GM12878 (cell line): ENCODE data around the gene PIGL. TPM values are rescaled to one million over a fixed set of nuclear protein-coding genes. Genes with fewer than 3 reads are reported as not detected.

Experiments
- ATF3 ChIP-seq: IDR thresholded peaks from 2 replicates; pipeline ENCODE4 v1.6.1; 2011; ENCODE audit warnings: low read depth, mild to moderate bottlenecking, low read length, moderate library complexity, borderline replicate concordance; ENCODE audit errors: extremely low read depth
- BCLAF1 ChIP-seq: fragments of 450-650 bp; IDR thresholded peaks from 2 replicates; pipeline ENCODE4 v1.6.1; 2017; ENCODE audit warnings: antibody characterized with exemption, mild to moderate bottlenecking, moderate library complexity
- CBFB ChIP-seq: IDR thresholded peaks from 2 replicates; pipeline ENCODE4 v1.6.1; 2016; ENCODE audit warnings: antibody characterized with exemption, low read depth
- FOS ChIP-seq: IDR thresholded peaks from 3 replicates; pipeline ENCODE4 v1.6.1; 2011; ENCODE audit warnings: borderline replicate concordance; ENCODE audit not compliant: insufficient read length; ENCODE audit errors: extremely low read depth
- HSF1 ChIP-seq: fragments of 150-350 bp; IDR thresholded peaks from 2 replicates; pipeline ENCODE4 v1.6.1; 2014; ENCODE audit warnings: mild to moderate bottlenecking, low read depth, low read length
- PML ChIP-seq: IDR thresholded peaks from 2 replicates; pipeline ENCODE4 v1.6.1; 2012; ENCODE audit warnings: low read length, inconsistent platforms
- POU2F2 ChIP-seq: IDR thresholded peaks from 3 replicates; pipeline ENCODE4 v1.6.1; 2011; ENCODE audit warnings: low read depth, mild to moderate bottlenecking, low read length, borderline replicate concordance
- RAD51 ChIP-seq: fragments of 450-650 bp; IDR thresholded peaks from 2 replicates; pipeline ENCODE4 v1.6.1; 2016; ENCODE audit warnings: moderate library complexity, mild to moderate bottlenecking, inconsistent platforms
- RFX5 ChIP-seq: IDR thresholded peaks from 2 replicates; pipeline ENCODE4 v1.6.1; 2011; ENCODE audit warnings: low read depth, low read length, improper control_type of control experiment
- SPI1 ChIP-seq: IDR thresholded peaks from 2 replicates; pipeline ENCODE4 v1.6.1; 2011; ENCODE audit warnings: low read depth, mild to moderate bottlenecking, low read length, moderate library complexity, borderline replicate concordance; ENCODE audit not compliant: insufficient read depth
- SRF ChIP-seq, 2 experiments: IDR thresholded peaks; 2 replicates each; pipeline ENCODE4 v1.6.1; 2011; ENCODE audit warnings: low read depth in 2 of 2, low read length in 2 of 2, mild to moderate bottlenecking in 1 of 2, moderate library complexity in 1 of 2
- ZBTB40 ChIP-seq: fragments of 450-650 bp; IDR thresholded peaks from 2 replicates; pipeline ENCODE4 v1.6.1; 2016; ENCODE audit warnings: mild to moderate bottlenecking, moderate library complexity, borderline replicate concordance
- polyA plus RNA-seq, 11 experiments: library from polyadenylated mRNA; depleted of rRNA in 4 of 11; unstranded in 6 of 11; stranded (reverse) in 5 of 11; fragments of >200 nt; fragmentation: Nextera tagmentation in 4 of 11; fragmentation: Illumina TruSeq in 1 of 11; extraction: Ambion mirVana in 4 of 11; extraction: Trizol in 1 of 11; gene quantifications; 1 replicate in 1 of 11; 2 replicates in 10 of 11; pipeline versions ENCODE4 v1.2.1 to v1.2.3, GENCODE V29; 2011 to 2016; ENCODE audit warnings: inconsistent platforms in 2 of 11, missing spikeins in 2 of 11, low read depth in 1 of 11
- total RNA-seq, 4 experiments: library from RNA; depleted of rRNA in 3 of 4; stranded (reverse); fragments of >200 nt in 3 of 4; fragmentation: Illumina TruSeq in 1 of 4; extraction: Trizol in 1 of 4; gene quantifications; 2 replicates each; pipeline versions ENCODE4 v1.2.1 to v1.2.3, GENCODE V29; 2013 to 2021

The PIGL gene
- total and polyA plus RNA-seq, 10 of the 15 experiments (the other 5 are each of a cell fraction or from before 2014, with no cell fraction given) = 25.9 to 52.5 (median 30.2) TPM

GRCh38 chr17:16328997-16329396 lies 112.0 kb downstream of the PIGL start (continued):
- TF ChIP-seq RFX5 (no peak), BCLAF1 (no peak), RAD51 (no peak), POU2F2 (no peak), ATF3 (no peak), FOS (no peak), ZBTB40 (no peak), SPI1 (no peak), SRF (IDR thresholded peaks at IDR 0.05; ENCODE audit: low read depth in 2 of 2, low read length in 2 of 2) (no peak), PML (no peak), HSF1 (no peak), CBFB (no peak)
